Colonic mucosa (tissue), 4 donors: ENCODE results near the gene OR52E5. TPM values are rescaled to one million over a fixed set of nuclear protein-coding genes. Genes with fewer than 3 reads are reported as not detected.

Source experiments
- DNase-seq: peaks from one replicate; pipeline ENCODE4 v3.0.0-alpha.2; 2020
- H3K27ac ChIP-seq: fragments of 200-600 bp; one replicate; pipeline ENCODE4 v1.8.0; 2021
- H3K27me3 ChIP-seq: fragments of 200-600 bp; one replicate; pipeline ENCODE4 v1.8.0; 2021
- H3K36me3 ChIP-seq: fragments of 200-600 bp; one replicate; pipeline ENCODE4 v1.8.0; 2021
- H3K4me1 ChIP-seq: fragments of 200-600 bp; one replicate; pipeline ENCODE4 v1.8.0; 2021; ENCODE audit warnings: mild to moderate bottlenecking
- H3K4me3 ChIP-seq: fragments of 200-600 bp; one replicate; pipeline ENCODE4 v1.8.0; 2021
- H3K9ac ChIP-seq, 2 donors: one replicate each; pipeline ENCODE4 v1.7.0; 2013; ENCODE audit warnings: control low read depth in 2 of 2, low read depth in 2 of 2, low read length in 2 of 2
- H3K9me3 ChIP-seq: fragments of 200-600 bp; one replicate; pipeline ENCODE4 v1.8.0; 2021
- intact Hi-C: fragments of 100-400 bp; cut with DNase I; formaldehyde crosslinking; loops from one replicate; pipeline ENCODE4 v1.14.1; 2022
- total RNA-seq, 2 donors: library from RNA; stranded (reverse); fragmentation: NEBNext Ultra II Directional in 1 of 2; extraction: Animal tissue kit (Norgen Biotek cat#: 25700) in 1 of 2; gene quantifications; one replicate each; pipeline ENCODE4 v1.2.1, GENCODE V29; 2021
- TF ChIP-seq, protein P1 (sequence below): fragments of 200-600 bp; IDR thresholded peaks from one replicate; pipeline ENCODE4 v1.8.0; 2022; ENCODE audit warnings: antibody characterized with exemption, mild to moderate bottlenecking
- donor health status: healthy.
- donor health status: DM: no; HTN: no; CAD: no.
- donor health status: DM: no; HTN: no; CAD: no.

Gene OR52E5
- total RNA-seq, 2 donors from 2014 or later = not detected

- no peaks in the 10 kb centered on the region for H3K4me1 ChIP-seq
- no peak for DNase-seq
- no peak overlapping the region for H3K9ac ChIP-seq
- no peaks in the 10 kb centered on the region for H3K36me3 ChIP-seq
- TF ChIP-seq, protein P1, sequence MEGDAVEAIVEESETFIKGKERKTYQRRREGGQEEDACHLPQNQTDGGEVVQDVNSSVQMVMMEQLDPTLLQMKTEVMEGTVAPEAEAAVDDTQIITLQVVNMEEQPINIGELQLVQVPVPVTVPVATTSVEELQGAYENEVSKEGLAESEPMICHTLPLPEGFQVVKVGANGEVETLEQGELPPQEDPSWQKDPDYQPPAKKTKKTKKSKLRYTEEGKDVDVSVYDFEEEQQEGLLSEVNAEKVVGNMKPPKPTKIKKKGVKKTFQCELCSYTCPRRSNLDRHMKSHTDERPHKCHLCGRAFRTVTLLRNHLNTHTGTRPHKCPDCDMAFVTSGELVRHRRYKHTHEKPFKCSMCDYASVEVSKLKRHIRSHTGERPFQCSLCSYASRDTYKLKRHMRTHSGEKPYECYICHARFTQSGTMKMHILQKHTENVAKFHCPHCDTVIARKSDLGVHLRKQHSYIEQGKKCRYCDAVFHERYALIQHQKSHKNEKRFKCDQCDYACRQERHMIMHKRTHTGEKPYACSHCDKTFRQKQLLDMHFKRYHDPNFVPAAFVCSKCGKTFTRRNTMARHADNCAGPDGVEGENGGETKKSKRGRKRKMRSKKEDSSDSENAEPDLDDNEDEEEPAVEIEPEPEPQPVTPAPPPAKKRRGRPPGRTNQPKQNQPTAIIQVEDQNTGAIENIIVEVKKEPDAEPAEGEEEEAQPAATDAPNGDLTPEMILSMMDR = no peak
- H3K4me3 ChIP-seq = no peak overlapping the region
- H3K9me3 ChIP-seq = no peaks in the 10 kb centered on the region
- no peaks in the 10 kb centered on the region for H3K27me3 ChIP-seq
- no peak overlapping the region for H3K27ac ChIP-seq
- intact Hi-C loops = no loop called here
Observed at GRCh38 chr11:5865826-5866225, 27.2 kb upstream of the OR52E5 start.

- Histone ChIP-seq H3K4me3 (no peak overlapping the region), H3K9ac (no peak overlapping the region), H3K27me3 (no peaks in the 10 kb centered on the region), H3K4me1 (no peaks in the 10 kb centered on the region), H3K36me3 (no peaks in the 10 kb centered on the region), H3K27ac (no peak overlapping the region), H3K9me3 (no peaks in the 10 kb centered on the region)
- TF ChIP-seq, protein P1 = no peak
- DNase-seq = no peak
- intact Hi-C loops = no loop called here
Observed at GRCh38 chr11:5878564-5878963, 14.4 kb upstream of the OR52E5 start.

DNA sequence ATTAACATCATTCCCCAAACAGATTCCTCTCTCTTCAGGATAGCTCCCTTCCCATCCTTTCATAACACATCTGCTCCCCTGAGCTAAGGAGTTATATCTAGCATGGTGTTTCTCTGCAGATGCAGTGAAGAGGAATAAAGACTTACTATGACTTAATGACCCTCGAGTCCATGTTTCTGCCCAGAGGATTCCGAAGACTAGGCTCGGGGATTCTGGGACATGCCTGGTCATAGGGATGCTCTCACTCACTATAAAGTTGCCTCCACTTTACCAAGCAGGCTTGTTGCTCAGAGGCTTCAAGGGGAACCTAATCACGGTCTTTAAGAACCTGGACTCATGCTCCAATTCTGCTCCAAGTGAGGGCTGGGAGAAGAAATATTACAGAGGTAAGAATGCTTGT lies 12.7 kb upstream of the OR52E5 start, which contains the start of gene OR52E4:
Gene OR52E4, plus strand, starts transcription at position 301 of the 400 bp plus-strand sequence. CDS start 3,664 bp downstream, outside the sequence.
- Histone ChIP-seq H3K27ac (no peak within 1 kb of the TSS), H3K9ac (no peak within 1 kb of the TSS), H3K27me3 (no peaks in the 10 kb centered on the region), H3K4me1 (no peaks in the 10 kb centered on the region), H3K36me3 (no peaks in the 10 kb centered on the region), H3K4me3 (no peak within 1 kb of the TSS), H3K9me3 (no peaks in the 10 kb centered on the region)
- no peak for DNase-seq
- intact Hi-C loops = no loop called here
- TF ChIP-seq, protein P1 = no peak

DNA sequence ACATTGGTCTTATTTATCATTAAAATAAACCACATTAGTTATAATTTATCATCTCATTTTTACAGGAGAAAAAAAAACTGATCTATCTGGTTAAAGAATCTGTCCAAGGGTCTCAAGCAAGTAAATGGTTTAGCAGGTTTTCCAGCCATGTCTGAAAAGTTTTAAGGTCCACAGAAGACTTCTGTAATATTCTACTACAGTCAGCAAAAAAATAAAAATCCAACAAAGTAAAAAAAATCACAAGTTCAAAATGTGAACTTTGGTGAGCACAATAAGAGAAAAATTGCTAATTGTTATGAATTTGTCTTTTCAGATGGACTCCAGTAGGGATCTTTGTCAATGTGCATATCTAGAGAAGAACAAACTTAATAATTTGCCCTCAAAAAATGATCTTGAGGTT lies 11.3 kb upstream of the OR52E5 start:
- no peak for DNase-seq
- Histone ChIP-seq H3K4me3 (no peak overlapping the region), H3K9me3 (no peaks in the 10 kb centered on the region), H3K9ac (no peak overlapping the region), H3K27ac (no peak overlapping the region), H3K27me3 (no peaks in the 10 kb centered on the region), H3K4me1 (no peaks in the 10 kb centered on the region), H3K36me3 (no peaks in the 10 kb centered on the region)
- intact Hi-C loops = no loop called here
- TF ChIP-seq, protein P1 = no peak

DNA sequence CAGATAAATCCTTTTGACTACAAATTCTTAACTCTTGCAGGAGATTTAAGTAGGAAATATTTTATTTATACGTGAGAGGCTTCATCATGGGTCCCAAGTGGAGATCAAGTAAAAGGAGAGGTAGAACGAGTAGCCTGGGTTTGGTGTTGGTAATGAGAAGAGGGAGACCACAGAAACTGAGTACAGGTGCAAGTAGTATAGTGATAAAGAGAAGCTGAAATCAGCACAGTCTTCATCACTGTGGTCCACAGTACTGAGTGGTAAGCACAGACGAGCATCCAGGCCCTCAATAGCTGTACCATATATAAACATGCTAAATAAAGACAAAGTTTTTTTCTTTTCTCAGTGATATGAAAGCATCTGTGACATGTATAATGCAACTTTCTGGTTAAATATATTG lies 5.8 kb upstream of the OR52E5 start:
- H3K27me3 ChIP-seq = no peaks in the 10 kb centered on the region
- no peaks in the 10 kb centered on the region for H3K9me3 ChIP-seq
- no peaks in the 10 kb centered on the region for H3K4me1 ChIP-seq
- intact Hi-C loops = no loop called here
- no peak overlapping the region for H3K9ac ChIP-seq
- H3K4me3 ChIP-seq = no peak overlapping the region
- H3K36me3 ChIP-seq = no peaks in the 10 kb centered on the region
- H3K27ac ChIP-seq = no peak overlapping the region
- TF ChIP-seq, protein P1 = no peak
- DNase-seq = no peak

DNA sequence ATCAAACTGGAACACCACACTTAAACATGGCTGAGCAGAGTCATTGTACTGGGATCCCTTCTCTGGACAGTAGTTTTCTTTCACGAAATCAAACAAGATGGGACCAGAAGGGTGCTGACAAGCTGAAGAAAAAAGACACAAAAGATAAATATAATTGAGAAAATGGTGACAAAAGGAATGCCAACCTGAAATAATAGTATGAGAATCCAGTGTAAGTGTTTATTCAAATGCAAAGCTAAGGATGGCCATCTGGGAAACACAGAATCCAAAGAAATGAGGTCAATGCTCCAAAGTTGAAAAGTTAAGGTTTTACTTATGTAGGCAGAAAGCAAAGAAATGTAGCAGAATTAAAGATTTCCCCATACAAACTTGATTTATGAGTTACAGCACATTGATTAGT lies 5.3 kb upstream of the OR52E5 start:
- Histone ChIP-seq H3K27me3 (no peaks in the 10 kb centered on the region), H3K9ac (no peak overlapping the region), H3K36me3 (no peaks in the 10 kb centered on the region), H3K27ac (no peak overlapping the region), H3K4me1 (no peaks in the 10 kb centered on the region), H3K4me3 (no peak overlapping the region), H3K9me3 (no peaks in the 10 kb centered on the region)
- intact Hi-C loops = no loop called here
- no peak for DNase-seq
- TF ChIP-seq, protein P1 = no peak
